Smooth muscle cell (in vitro differentiated cells): ENCODE measurements around the gene RAB40C. TPM values are rescaled to one million over a fixed set of nuclear protein-coding genes. Genes with fewer than 3 reads are reported as not detected.

Experiments used
- DNase-seq: peaks from one replicate; lab custom pipeline; 2025; ENCODE audit not compliant: unreplicated experiment; lab: John Stamatoyannopoulos, UW
- H2AFZ ChIP-seq: fragments of 200-600 bp; sonication (generic); 2 replicates; pipeline ENCODE4 v1.6.0; 2016; ENCODE audit warnings: antibody characterized with exemption, low read depth, mild to moderate bottlenecking
- H3F3A ChIP-seq: fragments of 200-600 bp; sonication (generic); 2 replicates; pipeline ENCODE4 v1.6.0; 2017; ENCODE audit warnings: antibody characterized with exemption, low read depth
- H3K27ac ChIP-seq: fragments of 200-600 bp; sonication (generic); 2 replicates; pipeline ENCODE4 v1.5.1; 2016; ENCODE audit warnings: low read depth, mild to moderate bottlenecking
- H3K27me3 ChIP-seq: fragments of 200-600 bp; sonication (generic); 2 replicates; pipeline ENCODE4 v1.6.1; 2016; ENCODE audit warnings: low read depth, mild to moderate bottlenecking
- H3K36me3 ChIP-seq: fragments of 200-600 bp; sonication (generic); 2 replicates; pipeline ENCODE4 v1.5.1; 2016; ENCODE audit warnings: low read depth
- H3K4me1 ChIP-seq: fragments of 200-600 bp; sonication (generic); 2 replicates; pipeline ENCODE4 v1.5.1; 2016; ENCODE audit warnings: low read depth
- H3K4me2 ChIP-seq: fragments of 200-600 bp; sonication (generic); 2 replicates; pipeline ENCODE4 v1.6.0; 2016; ENCODE audit warnings: mild to moderate bottlenecking
- H3K4me3 ChIP-seq: fragments of 200-600 bp; sonication (generic); 2 replicates; pipeline ENCODE4 v1.5.1; 2016; ENCODE audit warnings: mild to moderate bottlenecking
- H3K79me2 ChIP-seq: fragments of 200-600 bp; sonication (generic); 2 replicates; pipeline ENCODE4 v1.6.0; 2016; ENCODE audit warnings: low read depth, mild to moderate bottlenecking
- H3K9ac ChIP-seq: fragments of 200-600 bp; sonication (generic); 2 replicates; pipeline ENCODE4 v1.6.0; 2016; ENCODE audit warnings: low read depth
- H3K9me3 ChIP-seq: fragments of 200-600 bp; sonication (generic); replicated peaks from 2 replicates; pipeline ENCODE4 v1.5.1; 2016; ENCODE audit warnings: low read depth
- H4K20me1 ChIP-seq: fragments of 200-600 bp; sonication (generic); 2 replicates; pipeline ENCODE4 v1.6.0; 2016; ENCODE audit warnings: low read depth
- CTCF ChIP-seq: fragments of 200-600 bp; sonication (generic); IDR thresholded peaks from 2 replicates; pipeline ENCODE4 v1.5.1; 2017; ENCODE audit warnings: borderline replicate concordance, mild to moderate bottlenecking, antibody characterized with exemption; ENCODE audit not compliant: insufficient read depth, poor library complexity, severe bottlenecking
- WGBS: methylation state at CpG from one replicate; pipeline ENCODE4 v1.1.7; 2016; ENCODE audit warnings: low lambda C conversion rate; 5-methylcytosine and 5-hydroxymethylcytosine counted together
- polyA plus RNA-seq: library from polyadenylated mRNA; unstranded; fragments of >200 nt; fragmentation: Nextera tagmentation; extraction: Ambion mirVana; gene quantifications from 2 replicates; pipeline ENCODE4 v1.2.1, GENCODE V29; 2016
- total RNA-seq: library from RNA; depleted of rRNA; stranded (reverse); fragments of >200 nt; gene quantifications from 2 replicates; pipeline ENCODE4 v1.2.3, GENCODE V29; 2014

Gene RAB40C
- total and polyA plus RNA-seq, 2 experiments from 2014 or later = 21.2 to 28.3 TPM

- peak overlapping the region; percentile 94 for H3K27ac ChIP-seq
- 88% methylated on average over 21 of the region's 21 CpGs for WGBS
Observed at GRCh38 chr16:621526-622105, 31.8 kb downstream of the RAB40C start.

GRCh38 chr16:622920-623280, 33.0 kb downstream of the RAB40C start:
- Histone ChIP-seq H4K20me1 (peaks cover 35% of the 10 kb centered on the region), H3K4me2 (peak overlapping the region; percentile 65), H3K4me1 (peaks cover 6% of the 10 kb centered on the region), H3K4me3 (no peak overlapping the region), H3K27me3 (no peaks in the 10 kb centered on the region), H3K36me3 (no peaks in the 10 kb centered on the region), H2AFZ (no peak overlapping the region), H3K27ac (peak overlapping the region; percentile 94), H3K79me2 (no peaks in the 10 kb centered on the region), H3K9ac (peak overlapping the region; percentile 79), H3K9me3 (no peaks in the 10 kb centered on the region), H3F3A (no peaks in the 10 kb centered on the region)
- 89% methylated on average over 13 of the region's 17 CpGs for WGBS
- TF ChIP-seq CTCF = no peak
- no peak for DNase-seq

More at GRCh38 chr16:621526-622105, 31.8 kb downstream of the RAB40C start:
- Histone ChIP-seq H3F3A (no peaks in the 10 kb centered on the region), H3K4me1 (peaks cover 6% of the 10 kb centered on the region), H2AFZ (no peak overlapping the region), H3K79me2 (no peaks in the 10 kb centered on the region), H3K4me3 (no peak overlapping the region), H4K20me1 (peaks cover 44% of the 10 kb centered on the region), H3K9ac (no peak overlapping the region), H3K4me2 (peak overlapping the region; percentile 60), H3K9me3 (no peaks in the 10 kb centered on the region), H3K27me3 (no peaks in the 10 kb centered on the region), H3K36me3 (no peaks in the 10 kb centered on the region)
- TF ChIP-seq CTCF = no peak
- no peak for DNase-seq

GRCh38 chr16:624526-625070, 34.7 kb downstream of the RAB40C start:
- no peak for DNase-seq
- H3K27me3 ChIP-seq = no peaks in the 10 kb centered on the region
- no peak overlapping the region for H3K4me3 ChIP-seq
- no peak overlapping the region for H3K4me2 ChIP-seq
- TF ChIP-seq CTCF = no peak
- H3K36me3 ChIP-seq = no peaks in the 10 kb centered on the region
- no peaks in the 10 kb centered on the region for H3K79me2 ChIP-seq
- H3K4me1 ChIP-seq = peaks cover 14% of the 10 kb centered on the region
- 79% methylated on average over 10 of the region's 10 CpGs for WGBS
- peak overlapping the region; percentile 20 for H3K9ac ChIP-seq
- H3K9me3 ChIP-seq = no peaks in the 10 kb centered on the region
- H3K27ac ChIP-seq = peak overlapping the region; percentile 94
- peaks cover 20% of the 10 kb centered on the region for H4K20me1 ChIP-seq
- H3F3A ChIP-seq = no peaks in the 10 kb centered on the region
- H2AFZ ChIP-seq = no peak overlapping the region
